ENCODE results near the gene SNRK.

SNRK gene

GRCh38 chr3:43279532-43279931 is 6.8 kb upstream of the SNRK start:
- no peaks in the 10 kb centered on the region for H4K20me1 ChIP-seq (ENCODE audit: insufficient read depth, low read length)
- TF ChIP-seq EZH2 (IDR thresholded peaks at IDR 0.05; ENCODE audit: borderline replicate concordance, low read depth, low read length, severe bottlenecking): no peak
- TF ChIP-seq, protein P1, sequence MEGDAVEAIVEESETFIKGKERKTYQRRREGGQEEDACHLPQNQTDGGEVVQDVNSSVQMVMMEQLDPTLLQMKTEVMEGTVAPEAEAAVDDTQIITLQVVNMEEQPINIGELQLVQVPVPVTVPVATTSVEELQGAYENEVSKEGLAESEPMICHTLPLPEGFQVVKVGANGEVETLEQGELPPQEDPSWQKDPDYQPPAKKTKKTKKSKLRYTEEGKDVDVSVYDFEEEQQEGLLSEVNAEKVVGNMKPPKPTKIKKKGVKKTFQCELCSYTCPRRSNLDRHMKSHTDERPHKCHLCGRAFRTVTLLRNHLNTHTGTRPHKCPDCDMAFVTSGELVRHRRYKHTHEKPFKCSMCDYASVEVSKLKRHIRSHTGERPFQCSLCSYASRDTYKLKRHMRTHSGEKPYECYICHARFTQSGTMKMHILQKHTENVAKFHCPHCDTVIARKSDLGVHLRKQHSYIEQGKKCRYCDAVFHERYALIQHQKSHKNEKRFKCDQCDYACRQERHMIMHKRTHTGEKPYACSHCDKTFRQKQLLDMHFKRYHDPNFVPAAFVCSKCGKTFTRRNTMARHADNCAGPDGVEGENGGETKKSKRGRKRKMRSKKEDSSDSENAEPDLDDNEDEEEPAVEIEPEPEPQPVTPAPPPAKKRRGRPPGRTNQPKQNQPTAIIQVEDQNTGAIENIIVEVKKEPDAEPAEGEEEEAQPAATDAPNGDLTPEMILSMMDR (IDR thresholded peaks at IDR 0.05; ENCODE audit: borderline replicate concordance, extremely low read depth, low read length, poor library complexity, severe bottlenecking): no peak
- H3K9me3 ChIP-seq (ENCODE audit: insufficient read depth, low read length, severe bottlenecking): no peaks in the 10 kb centered on the region
- H3K27me3 ChIP-seq (ENCODE audit: insufficient read depth, low read length, poor library complexity): peaks cover 13% of the 10 kb centered on the region
- no peaks in the 10 kb centered on the region for H3K36me3 ChIP-seq (ENCODE audit: insufficient read depth, low read length)
- no peak overlapping the region for H3K4me2 ChIP-seq (ENCODE audit: insufficient read depth, low read length)
- H3K27ac ChIP-seq (ENCODE audit: low read length): no peak overlapping the region
- H3K9ac ChIP-seq (ENCODE audit: low read depth, low read length): no peak overlapping the region
- ATAC-seq (ENCODE audit: insufficient read depth, low read depth) (no peak), DNase-seq (no peak)
- no peaks in the 10 kb centered on the region for H3K79me2 ChIP-seq (ENCODE audit: insufficient read depth, low read length)
- H2AFZ ChIP-seq (ENCODE audit: low read depth, low read length): no peak overlapping the region
- H3K4me3 ChIP-seq (ENCODE audit: low read depth in 1 of 2, low read length in 2 of 2): no peak overlapping the region
- H3K4me1 ChIP-seq (ENCODE audit: insufficient read depth, low read length): no peaks in the 10 kb centered on the region

GRCh38 chr3:43281020-43281419 is 5.3 kb upstream of the SNRK start:
- H3K27ac ChIP-seq (ENCODE audit: low read length): no peak overlapping the region
- no peaks in the 10 kb centered on the region for H3K79me2 ChIP-seq (ENCODE audit: insufficient read depth, low read length)
- H3K9me3 ChIP-seq (ENCODE audit: insufficient read depth, low read length, severe bottlenecking): no peaks in the 10 kb centered on the region
- TF ChIP-seq, protein P1 (IDR thresholded peaks at IDR 0.05; ENCODE audit: borderline replicate concordance, extremely low read depth, low read length, poor library complexity, severe bottlenecking): no peak
- no peak for TF ChIP-seq EZH2 (IDR thresholded peaks at IDR 0.05; ENCODE audit: borderline replicate concordance, low read depth, low read length, severe bottlenecking)
- peaks cover 13% of the 10 kb centered on the region for H3K27me3 ChIP-seq (ENCODE audit: insufficient read depth, low read length, poor library complexity)
- DNase-seq (no peak), ATAC-seq (ENCODE audit: insufficient read depth, low read depth) (no peak)
- no peak overlapping the region for H3K4me2 ChIP-seq (ENCODE audit: insufficient read depth, low read length)
- no peaks in the 10 kb centered on the region for H3K36me3 ChIP-seq (ENCODE audit: insufficient read depth, low read length)
- no peak overlapping the region for H3K4me3 ChIP-seq (ENCODE audit: low read depth in 1 of 2, low read length in 2 of 2)
- no peak overlapping the region for H2AFZ ChIP-seq (ENCODE audit: low read depth, low read length)
- H3K4me1 ChIP-seq (ENCODE audit: insufficient read depth, low read length): peaks cover 7% of the 10 kb centered on the region
- H4K20me1 ChIP-seq (ENCODE audit: insufficient read depth, low read length): no peaks in the 10 kb centered on the region
- no peak overlapping the region for H3K9ac ChIP-seq (ENCODE audit: low read depth, low read length)

GRCh38 chr3:43284171-43284570 is 2.2 kb upstream of the SNRK start:
- TF ChIP-seq EZH2 (IDR thresholded peaks at IDR 0.05; ENCODE audit: borderline replicate concordance, low read depth, low read length, severe bottlenecking): no peak
- TF ChIP-seq, protein P1 (IDR thresholded peaks at IDR 0.05; ENCODE audit: borderline replicate concordance, extremely low read depth, low read length, poor library complexity, severe bottlenecking): no peak
- H3K36me3 ChIP-seq (ENCODE audit: insufficient read depth, low read length): no peaks in the 10 kb centered on the region
- H3K9me3 ChIP-seq (ENCODE audit: insufficient read depth, low read length, severe bottlenecking): no peaks in the 10 kb centered on the region

More at GRCh38 chr3:43284171-43284570, 2.2 kb upstream of the SNRK start:
- ATAC-seq (ENCODE audit: insufficient read depth, low read depth) (no peak), DNase-seq (no peak)
- no peak overlapping the region for H3K4me3 ChIP-seq (ENCODE audit: low read depth in 1 of 2, low read length in 2 of 2)
- peaks cover 13% of the 10 kb centered on the region for H3K27me3 ChIP-seq (ENCODE audit: insufficient read depth, low read length, poor library complexity)
- H3K79me2 ChIP-seq (ENCODE audit: insufficient read depth, low read length): peaks cover 26% of the 10 kb centered on the region
- H2AFZ ChIP-seq (ENCODE audit: low read depth, low read length): no peak overlapping the region
- peaks cover 16% of the 10 kb centered on the region; the same call in 1 of the 2 replicates for H4K20me1 ChIP-seq (ENCODE audit: insufficient read depth, low read length)
- no peak overlapping the region for H3K27ac ChIP-seq (ENCODE audit: low read length)
- H3K4me2 ChIP-seq (ENCODE audit: insufficient read depth, low read length): no peak overlapping the region
- no peak overlapping the region for H3K9ac ChIP-seq (ENCODE audit: low read depth, low read length)
- peaks cover 28% of the 10 kb centered on the region for H3K4me1 ChIP-seq (ENCODE audit: insufficient read depth, low read length)

All from DND-41 (cell line).